Hepatocyte (in vitro differentiated cells): ENCODE data around the gene GRK5.
A peak's percentile ranks its signal among the peaks of the same experiment; 100 is the strongest.

Source experiments
- EZH2 ChIP-seq: fragments of 200-600 bp; sonication (generic); IDR thresholded peaks from 2 replicates; pipeline ENCODE4 v1.6.1; 2016; ENCODE audit warnings: antibody characterized with exemption, mild to moderate bottlenecking, borderline replicate concordance
- EZH2phosphoT487 ChIP-seq: fragments of 200-600 bp; sonication (generic); IDR thresholded peaks from one replicate; pipeline ENCODE4 v1.6.1; 2018; ENCODE audit warnings: antibody characterized with exemption, mild to moderate bottlenecking, low read depth, moderate library complexity; ENCODE audit not compliant: unreplicated experiment, severe bottlenecking
- TF ChIP-seq, protein P1 (sequence below): fragments of 200-600 bp; sonication (generic); IDR thresholded peaks from 2 replicates; pipeline ENCODE4 v1.5.1; 2016; ENCODE audit warnings: antibody characterized with exemption, mild to moderate bottlenecking; ENCODE audit not compliant: poor library complexity

- TF ChIP-seq, protein P1, sequence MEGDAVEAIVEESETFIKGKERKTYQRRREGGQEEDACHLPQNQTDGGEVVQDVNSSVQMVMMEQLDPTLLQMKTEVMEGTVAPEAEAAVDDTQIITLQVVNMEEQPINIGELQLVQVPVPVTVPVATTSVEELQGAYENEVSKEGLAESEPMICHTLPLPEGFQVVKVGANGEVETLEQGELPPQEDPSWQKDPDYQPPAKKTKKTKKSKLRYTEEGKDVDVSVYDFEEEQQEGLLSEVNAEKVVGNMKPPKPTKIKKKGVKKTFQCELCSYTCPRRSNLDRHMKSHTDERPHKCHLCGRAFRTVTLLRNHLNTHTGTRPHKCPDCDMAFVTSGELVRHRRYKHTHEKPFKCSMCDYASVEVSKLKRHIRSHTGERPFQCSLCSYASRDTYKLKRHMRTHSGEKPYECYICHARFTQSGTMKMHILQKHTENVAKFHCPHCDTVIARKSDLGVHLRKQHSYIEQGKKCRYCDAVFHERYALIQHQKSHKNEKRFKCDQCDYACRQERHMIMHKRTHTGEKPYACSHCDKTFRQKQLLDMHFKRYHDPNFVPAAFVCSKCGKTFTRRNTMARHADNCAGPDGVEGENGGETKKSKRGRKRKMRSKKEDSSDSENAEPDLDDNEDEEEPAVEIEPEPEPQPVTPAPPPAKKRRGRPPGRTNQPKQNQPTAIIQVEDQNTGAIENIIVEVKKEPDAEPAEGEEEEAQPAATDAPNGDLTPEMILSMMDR, result peak; percentile 38
- no peak for TF ChIP-seq EZH2
- no peak for TF ChIP-seq EZH2phosphoT487
Measured at GRCh38 chr10:119198438-119198837, 8.9 kb upstream of the GRK5 start.
